Measurements from ENCODE around the gene DCHS1. TPM values are rescaled to one million over a fixed set of nuclear protein-coding genes. Genes with fewer than 3 reads are reported as not detected.

DCHS1 gene
- polyA plus RNA-seq, 10 donors = 36.7 to 66.6 (median 43.7) TPM

GRCh38 chr11:6627762-6628241 is 27.8 kb downstream of the DCHS1 start:
- no peak for DNase-seq

- no peak for DNase-seq
These were observed 28.4 kb downstream of the DCHS1 start for GRCh38 chr11:6626971-6627761.

GRCh38 chr11:6625832-6626420 is 29.7 kb downstream of the DCHS1 start:
- no peak for DNase-seq

- DNase-seq = no peak
These were observed 30.3 kb downstream of the DCHS1 start for GRCh38 chr11:6625156-6625831.

- DNase-seq = no peak
These were observed 31.9 kb downstream of the DCHS1 start for GRCh38 chr11:6623391-6624363.

GRCh38 chr11:6622261-6623171 is 33.1 kb downstream of the DCHS1 start:
- DNase-seq = peak in 1 of 3 donors; percentile 43

- no peak for DNase-seq
These were observed 33.8 kb downstream of the DCHS1 start for GRCh38 chr11:6621711-6622211.

- no peak for DNase-seq
These were observed 35.0 kb downstream of the DCHS1 start for GRCh38 chr11:6620636-6621035.

- DNase-seq = peak; percentile 95 to 97 (median 96)
These were observed 36.4 kb downstream of the DCHS1 start, which contains the start of gene TPP1 for GRCh38 chr11:6619004-6619745. Gene TPP1 (minus strand): TSS chr11:6619422. CDS start chr11:6619400, 22 bp downstream.

- peak in 2 of 3 donors; percentile 54 to 76 for DNase-seq
These were observed 37.2 kb downstream of the DCHS1 start for GRCh38 chr11:6618117-6619003.

- no peak for DNase-seq
These were observed 38.3 kb downstream of the DCHS1 start for GRCh38 chr11:6617315-6617781.

- DNase-seq = no peak
These were observed 38.9 kb downstream of the DCHS1 start for GRCh38 chr11:6616596-6617250.

- DNase-seq = no peak
These were observed 39.6 kb downstream of the DCHS1 start for GRCh38 chr11:6615882-6616585.

GRCh38 chr11:6615046-6615445 is 40.6 kb downstream of the DCHS1 start:
- DNase-seq = no peak

GRCh38 chr11:6614446-6614845 is 41.2 kb downstream of the DCHS1 start:
- DNase-seq = no peak

- DNase-seq = no peak
These were observed 42.1 kb downstream of the DCHS1 start for GRCh38 chr11:6613496-6613895.

Data from muscle of back (tissue), 11 donors.